HCT116 (cell line): Measurements from ENCODE around the gene SNAI1. TPM values are rescaled to one million over a fixed set of nuclear protein-coding genes. Genes with fewer than 3 reads are reported as not detected.

Source experiments
- ATAC-seq: fragments of 200-7000 bp; cut with Tn5 transposase; 2 replicates; pipeline ENCODE4 v1.9.1; 2020; ENCODE audit warnings: mild to moderate bottlenecking, moderate library complexity
- BruUV-seq: library from RNA; stranded (reverse); fragments of 400-500 nt; replicated peaks from 2 replicates; lab custom pipeline; 2021; lab: Mats Ljungman, UMichigan
- CTCF ChIA-PET: fragments of 300-600 bp; sonication (Branson Sonifier 250); formaldehyde crosslinking; loops from one replicate; lab custom pipeline; 2021; ENCODE audit warnings: antibody characterized with exemption; lab: Charles Lee
- POLR2A ChIA-PET: fragments of 300-600, 350-600 bp; sonication (Branson Sonifier 250); formaldehyde crosslinking; loops from one replicate; lab custom pipeline; 2021; ENCODE audit warnings: antibody characterized with exemption; lab: Charles Lee
- RAD21 ChIA-PET, 2 experiments: fragments of 300-600 bp; sonication (Branson Sonifier 250); formaldehyde crosslinking; loops; one replicate each; lab custom pipeline; 2023; ENCODE audit warnings: low total read pairs in 2 of 2; ENCODE audit not compliant: uncharacterized antibody in 2 of 2, unreplicated experiment in 2 of 2, low non-redundant PET in 1 of 2; lab: Charles Lee
- DNase-seq: peaks from one replicate; pipeline ENCODE4 v3.0.0-alpha.2; 2010; ENCODE audit warnings: low read depth, low spot score
- H2AFZ ChIP-seq: fragments of 200-600 bp; shearing (Covaris generic), sonication (generic); 2 replicates; pipeline ENCODE4 v1.6.1; 2017; ENCODE audit warnings: low read depth, mixed run types, mixed read lengths, antibody characterized with exemption, low read length; ENCODE audit not compliant: poor library complexity, severe bottlenecking
- H3K27ac ChIP-seq: 2 replicates; pipeline ENCODE4 v1.5.1; 2012; ENCODE audit warnings: low read depth, low read length
- H3K27me3 ChIP-seq: fragments of 200-600 bp; sonication (generic); 2 replicates; pipeline ENCODE4 v1.6.1; 2016; ENCODE audit warnings: mixed run types, low read length, mixed read lengths; ENCODE audit not compliant: insufficient read depth
- H3K36me3 ChIP-seq, 2 experiments: fragments of 200-500 bp in 1 of 2; fragments of 200-600 bp in 1 of 2; sonication (Bioruptor generic) in 1 of 2; sonication (generic) in 1 of 2; 2 replicates each; pipeline versions ENCODE4 v1.5.1 to v1.6.1; 2014 to 2016; ENCODE audit warnings: low read length in 2 of 2, inconsistent platforms in 1 of 2, mixed read lengths in 1 of 2, mixed run types in 1 of 2; ENCODE audit not compliant: insufficient read depth in 2 of 2, control insufficient read depth in 1 of 2
- H3K4me1 ChIP-seq, 2 experiments: fragments of 200-600 bp in 1 of 2; sonication (generic) in 1 of 2; 2 replicates each; pipeline versions ENCODE4 v1.5.1 to v1.6.1; 2012 to 2017; ENCODE audit warnings: low read length in 2 of 2, inconsistent platforms in 1 of 2, mild to moderate bottlenecking in 1 of 2, mixed read lengths in 1 of 2, mixed run types in 1 of 2, moderate library complexity in 1 of 2; ENCODE audit not compliant: insufficient read depth in 2 of 2, control insufficient read depth in 1 of 2
- H3K4me2 ChIP-seq: fragments of 200-600 bp; sonication (generic); 2 replicates; pipeline ENCODE4 v1.6.1; 2017; ENCODE audit warnings: mixed run types, low read length, mixed read lengths
- H3K4me3 ChIP-seq, 2 experiments: fragments of 200-600 bp in 1 of 2; sonication (generic) in 1 of 2; replicated peaks in 1 of 2; 2 replicates each; pipeline ENCODE4 v1.5.1; 2011 to 2016; ENCODE audit warnings: low read length in 2 of 2, control low read depth in 1 of 2, low read depth in 1 of 2, mild to moderate bottlenecking in 1 of 2, mixed read lengths in 1 of 2, mixed run types in 1 of 2
- H3K79me2 ChIP-seq: fragments of 200-600 bp; sonication (generic); 2 replicates; pipeline ENCODE4 v1.6.1; 2017; ENCODE audit warnings: mild to moderate bottlenecking, mixed run types, low read length, moderate library complexity, mixed read lengths; ENCODE audit not compliant: insufficient read depth
- H3K9ac ChIP-seq: fragments of 200-600 bp; sonication (generic); 2 replicates; pipeline ENCODE4 v1.6.1; 2016; ENCODE audit warnings: low read length, mixed read lengths
- H3K9me2 ChIP-seq: fragments of 200-600 bp; sonication (generic), shearing (Covaris generic); 2 replicates; pipeline ENCODE4 v1.6.1; 2017; ENCODE audit warnings: mixed run types, mild to moderate bottlenecking, moderate library complexity; ENCODE audit not compliant: insufficient read depth
- H3K9me3 ChIP-seq, 2 experiments: fragments of 200-500 bp in 1 of 2; fragments of 200-600 bp in 1 of 2; sonication (Bioruptor generic) in 1 of 2; sonication (generic) in 1 of 2; 2 replicates each; pipeline ENCODE4 v1.6.1; 2014 to 2017; ENCODE audit warnings: low read length in 2 of 2, mixed read lengths in 2 of 2, inconsistent platforms in 1 of 2, low read depth in 1 of 2, mild to moderate bottlenecking in 1 of 2, mixed run types in 1 of 2, moderate library complexity in 1 of 2; ENCODE audit not compliant: control insufficient read depth in 1 of 2, insufficient read depth in 1 of 2
- H4K20me1 ChIP-seq: fragments of 200-600 bp; sonication (generic), shearing (Covaris generic); 2 replicates; pipeline ENCODE4 v1.6.1; 2017; ENCODE audit warnings: mixed run types, mild to moderate bottlenecking, moderate library complexity; ENCODE audit not compliant: insufficient read depth
- CEBPB ChIP-seq: IDR thresholded peaks from 2 replicates; pipeline ENCODE4 v1.6.1; 2012; ENCODE audit warnings: low read depth
- ELF1 ChIP-seq: IDR thresholded peaks from 2 replicates; pipeline ENCODE4 v1.6.1; 2012; ENCODE audit warnings: low read depth, borderline replicate concordance
- EZH2 ChIP-seq: fragments of 200-600 bp; sonication (generic); IDR thresholded peaks from 2 replicates; pipeline ENCODE4 v1.6.1; 2017; ENCODE audit warnings: antibody characterized with exemption, mixed run types
- FOSL1 ChIP-seq: IDR thresholded peaks from 2 replicates; pipeline ENCODE4 v1.6.1; 2012; ENCODE audit warnings: low read depth
- JUND ChIP-seq: IDR thresholded peaks from 2 replicates; pipeline ENCODE4 v1.6.1; 2012
- POLR2AphosphoS5 ChIP-seq: IDR thresholded peaks from 2 replicates; pipeline ENCODE4 v1.6.1; 2011; ENCODE audit warnings: mild to moderate bottlenecking, low read depth, low read length, moderate library complexity
- RAD21 ChIP-seq: IDR thresholded peaks from 2 replicates; pipeline ENCODE4 v1.6.1; 2012; ENCODE audit warnings: low read depth, mild to moderate bottlenecking
- REST ChIP-seq: IDR thresholded peaks from 2 replicates; pipeline ENCODE4 v1.6.1; 2012; ENCODE audit warnings: low read depth
- SP1 ChIP-seq: IDR thresholded peaks from 2 replicates; pipeline ENCODE4 v1.6.1; 2012; ENCODE audit warnings: low read depth
- SRF ChIP-seq: IDR thresholded peaks from 2 replicates; pipeline ENCODE4 v1.6.1; 2012; ENCODE audit warnings: low read depth
- TCF7L2 ChIP-seq: IDR thresholded peaks from 2 replicates; pipeline ENCODE4 v1.7.0; 2011; ENCODE audit warnings: borderline replicate concordance, inconsistent platforms; ENCODE audit not compliant: insufficient read depth, insufficient read length; ENCODE audit errors: extremely low read depth
- YY1 ChIP-seq: IDR thresholded peaks from 2 replicates; pipeline ENCODE4 v1.6.1; 2011; ENCODE audit warnings: low read length, low read depth, moderate library complexity, mild to moderate bottlenecking; ENCODE audit not compliant: insufficient replicate concordance; ENCODE audit errors: extremely low read depth
- ZBTB33 ChIP-seq: IDR thresholded peaks from 2 replicates; pipeline ENCODE4 v1.6.1; 2011; ENCODE audit warnings: mild to moderate bottlenecking, low read length, moderate library complexity; ENCODE audit not compliant: insufficient replicate concordance; ENCODE audit errors: extremely low read depth
- ZFX ChIP-seq: fragments of 450-650 bp; IDR thresholded peaks from 2 replicates; pipeline ENCODE4 v1.6.1; 2017
- ZNF274 ChIP-seq: fragments of 200-500 bp; sonication (Bioruptor generic); IDR thresholded peaks from 2 replicates; pipeline ENCODE4 v1.6.1; 2014; ENCODE audit warnings: mild to moderate bottlenecking, low read depth, low read length, inconsistent platforms
- intact Hi-C: fragments of 100-400 bp; cut with micrococcal nuclease; formaldehyde crosslinking; loops from 2 replicates; pipeline ENCODE4 v1.10.0; 2022
- total RNA-seq: library from RNA; stranded (reverse); gene quantifications from one replicate; pipeline ENCODE4 v1.2.1, GENCODE V29; 2021; ENCODE audit not compliant: unreplicated experiment

SNAI1 gene
- total RNA-seq, 1 experiment from 2014 or later, result 13.4 TPM

GRCh38 chr20:50036703-50037102 is 53.9 kb downstream of the SNAI1 start:
- H2AFZ ChIP-seq, result no peak overlapping the region
- CTCF ChIA-PET, result no interaction called here
- H3K9ac ChIP-seq, result no peak overlapping the region
- intact Hi-C loops, result no loop called here
- H3K4me1 ChIP-seq, result peaks cover 5 to 16% of the 10 kb centered on the region in 2 experiments; a peak in 2 of 4 replicates
- H3K36me3 ChIP-seq, result no peaks in the 10 kb centered on the region
- RAD21 ChIA-PET, result no interaction called here
- no peaks in the 10 kb centered on the region for H4K20me1 ChIP-seq
- H3K79me2 ChIP-seq, result no peaks in the 10 kb centered on the region
- no peak overlapping the region for H3K4me2 ChIP-seq
- no TSS peak for BruUV-seq
- H3K9me3 ChIP-seq, result no peaks in the 10 kb centered on the region
- H3K27me3 ChIP-seq, result no peaks in the 10 kb centered on the region
- no peak for DNase-seq
- no peak overlapping the region for H3K27ac ChIP-seq
- TF ChIP-seq EZH2 (no peak), TCF7L2 (no peak), ZBTB33 (no peak), SP1 (no peak), YY1 (no peak), FOSL1 (no peak), ELF1 (no peak), REST (no peak), JUND (no peak), ZNF274 (no peak), POLR2AphosphoS5 (no peak), SRF (no peak), CEBPB (no peak), ZFX (no peak), RAD21 (no peak)
- POLR2A ChIA-PET, result interaction anchor here (0.7 kb wide), 1 partner anchor 101 kb away, joined by 3 read pairs; the partner anchor contains the start of gene RNF114
- no peak overlapping the region for H3K4me3 ChIP-seq
- H3K9me2 ChIP-seq, result no peaks in the 10 kb centered on the region
- ATAC-seq, result no peak
